NCI-H146 treated with DMSO at 0.1 percent for 48 hours (cell line): Measurements from ENCODE around the gene PHPT1.
"Not testable (repeated sequence)": the region's sequence is repeated elsewhere in the genome, so short reads cannot be mapped to it uniquely, and the experiment has no call there.

Experiments used
- DNase-seq: peaks from one replicate; lab custom pipeline; 2025; ENCODE audit not compliant: unreplicated experiment; lab: John Stamatoyannopoulos, UW

Gene PHPT1

GRCh38 chr9:136837146-136837855, 11.9 kb upstream of the PHPT1 start:
- DNase-seq: no peak

DNA sequence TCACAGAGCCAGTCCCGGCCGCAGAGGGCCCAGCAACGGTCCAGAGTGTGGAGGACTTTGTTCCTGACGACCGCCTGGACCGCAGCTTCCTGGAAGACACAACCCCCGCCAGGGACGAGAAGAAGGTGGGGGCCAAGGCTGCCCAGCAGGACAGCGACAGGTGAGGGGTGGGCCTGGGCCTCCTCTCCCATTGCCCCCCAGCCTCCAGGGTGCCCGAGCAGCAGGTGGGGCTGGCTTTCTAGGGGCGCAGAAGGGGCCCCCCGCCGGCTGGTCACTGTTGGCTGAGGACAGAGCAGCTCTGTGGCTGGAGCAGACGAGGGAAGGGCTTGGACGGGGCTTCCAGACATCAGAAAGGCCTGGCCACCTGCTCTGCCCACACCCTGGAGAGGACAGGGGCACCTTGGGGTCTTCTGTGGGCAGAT, 11.3 kb upstream of the PHPT1 start:
- not testable (repeated sequence) for DNase-seq

DNA sequence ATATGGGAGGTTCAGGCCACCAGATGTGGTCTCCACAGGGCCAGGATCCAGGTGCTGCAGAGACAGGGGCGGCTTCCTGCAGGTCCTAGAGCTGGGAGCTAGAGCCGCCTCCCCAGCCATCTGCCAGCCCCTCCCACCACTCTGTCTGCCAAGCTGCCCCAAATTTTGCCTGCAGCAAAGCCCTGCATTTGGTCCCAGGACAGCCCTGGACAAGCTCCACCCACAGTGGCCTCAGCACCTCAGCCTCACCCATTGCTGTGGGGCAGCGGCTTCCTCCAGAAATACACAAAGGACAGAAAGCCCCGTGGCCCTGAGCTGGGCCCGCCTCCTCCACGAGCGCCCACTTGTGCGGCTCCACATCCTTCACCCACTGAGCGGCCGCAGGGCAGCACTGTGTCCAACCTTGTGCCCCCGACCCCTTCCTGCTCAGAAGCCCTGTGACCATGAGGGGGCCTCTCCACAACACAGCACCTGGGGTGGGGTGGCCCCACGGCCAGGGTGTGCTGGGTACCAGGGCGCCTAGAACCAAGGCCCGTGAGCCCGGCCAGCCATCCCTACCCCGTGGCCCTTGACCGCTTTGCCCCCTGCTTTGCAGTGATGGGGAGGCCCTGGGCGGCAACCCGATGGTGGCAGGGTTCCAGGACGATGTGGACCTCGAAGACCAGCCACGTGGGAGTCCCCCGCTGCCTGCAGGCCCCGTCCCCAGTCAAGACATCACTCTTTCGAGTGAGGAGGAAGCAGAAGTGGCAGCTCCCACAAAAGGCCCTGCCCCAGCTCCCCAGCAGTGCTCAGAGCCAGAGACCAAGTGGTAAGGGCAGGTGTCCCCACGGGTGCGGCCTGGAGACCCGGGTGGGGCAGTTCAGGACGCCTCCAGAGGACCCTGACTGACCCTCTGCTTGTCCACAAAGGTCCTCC, 10.6 kb upstream of the PHPT1 start:
- DNase-seq: no peak

- no peak for DNase-seq
These were observed 9.7 kb upstream of the PHPT1 start for GRCh38 chr9:136839229-136840139.

- no peak for DNase-seq
These were observed 8.9 kb upstream of the PHPT1 start for GRCh38 chr9:136840140-136840876.

DNA sequence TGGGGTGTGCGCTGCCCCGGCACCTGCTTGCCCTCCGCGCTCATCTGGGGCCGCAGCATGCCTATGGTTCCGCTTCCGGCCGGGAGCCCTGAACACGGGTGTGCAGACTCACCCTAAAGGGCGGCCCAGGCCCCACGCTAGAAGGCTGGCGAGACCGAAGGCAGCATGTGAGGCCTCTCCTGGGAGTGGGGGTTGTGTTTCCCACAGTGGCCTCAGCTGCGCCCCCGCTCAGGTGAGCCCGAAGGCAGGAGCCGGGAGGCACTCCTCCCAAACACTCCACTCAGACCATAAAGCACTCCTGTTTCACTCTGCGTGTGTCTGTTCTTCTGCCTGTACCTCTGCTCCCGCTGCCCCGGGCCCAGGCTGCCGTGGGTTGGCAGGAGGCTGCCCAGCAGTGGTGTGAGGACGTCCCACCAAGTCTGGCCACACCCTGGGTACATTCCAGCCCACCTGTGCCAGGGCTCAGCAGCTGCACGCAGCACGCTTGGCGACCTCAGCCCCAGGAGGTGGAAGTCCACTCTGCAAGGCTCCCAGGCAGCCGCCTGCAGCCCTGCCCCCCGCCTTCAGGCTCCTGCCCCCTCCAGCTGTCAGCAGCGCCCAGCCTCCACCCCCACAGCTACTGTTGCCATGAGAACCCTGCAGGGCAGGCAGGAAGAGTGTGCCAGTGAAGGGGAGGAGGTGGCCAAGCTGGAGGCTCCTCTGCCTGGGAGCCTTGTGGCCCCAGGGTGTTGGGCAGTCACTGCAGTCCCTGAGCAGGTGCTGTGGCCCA, 8.1 kb upstream of the PHPT1 start:
- DNase-seq: peak; percentile 62

- DNase-seq: not testable (repeated sequence)
These were observed 7.4 kb upstream of the PHPT1 start for GRCh38 chr9:136841646-136842379.

GRCh38 chr9:136842380-136842948, 6.7 kb upstream of the PHPT1 start, which contains the start of gene AJM1:
Gene AJM1, plus strand, starts transcription at chr9:136842478. Its CDS starts 1,937 bp downstream, at chr9:136844415.
- not testable (repeated sequence) for DNase-seq

DNA sequence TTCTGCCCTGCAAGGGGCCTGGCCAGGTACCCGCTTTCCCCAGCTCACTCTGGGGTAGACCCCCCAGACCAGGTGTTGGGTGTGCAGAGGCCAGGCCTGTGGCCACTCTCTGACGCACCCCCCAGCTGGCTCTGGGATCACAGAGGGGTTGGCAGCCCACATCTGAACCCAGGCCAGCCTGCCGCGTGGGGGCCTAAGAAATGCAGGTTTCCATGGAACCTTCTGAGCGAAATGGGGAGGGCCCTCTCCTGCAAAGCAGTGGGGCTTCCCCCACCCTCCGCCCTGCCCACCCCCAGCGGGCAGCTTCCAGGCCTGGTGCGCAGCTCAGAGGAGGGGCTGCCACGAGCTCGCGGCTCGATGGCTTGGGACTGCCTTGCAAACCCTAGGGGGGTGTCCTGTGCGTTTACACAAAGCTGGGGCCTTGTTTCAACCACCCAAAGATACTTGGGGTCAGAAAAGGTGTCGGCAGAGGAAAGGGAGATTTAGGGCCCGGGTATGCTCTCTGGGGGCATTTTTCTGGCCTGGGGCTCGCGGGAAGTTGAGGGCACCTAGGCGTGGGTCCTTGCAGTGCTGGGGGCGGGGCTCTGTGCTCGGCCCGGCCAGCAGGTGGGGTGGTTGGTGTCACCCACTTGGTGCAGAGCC, 5.9 kb upstream of the PHPT1 start:
- not testable (repeated sequence) for DNase-seq

- DNase-seq: not testable (repeated sequence)
These were observed 5.1 kb upstream of the PHPT1 start for GRCh38 chr9:136843801-136844740.

- no peak for DNase-seq
These were observed 4.3 kb upstream of the PHPT1 start for GRCh38 chr9:136844761-136845464.

DNA sequence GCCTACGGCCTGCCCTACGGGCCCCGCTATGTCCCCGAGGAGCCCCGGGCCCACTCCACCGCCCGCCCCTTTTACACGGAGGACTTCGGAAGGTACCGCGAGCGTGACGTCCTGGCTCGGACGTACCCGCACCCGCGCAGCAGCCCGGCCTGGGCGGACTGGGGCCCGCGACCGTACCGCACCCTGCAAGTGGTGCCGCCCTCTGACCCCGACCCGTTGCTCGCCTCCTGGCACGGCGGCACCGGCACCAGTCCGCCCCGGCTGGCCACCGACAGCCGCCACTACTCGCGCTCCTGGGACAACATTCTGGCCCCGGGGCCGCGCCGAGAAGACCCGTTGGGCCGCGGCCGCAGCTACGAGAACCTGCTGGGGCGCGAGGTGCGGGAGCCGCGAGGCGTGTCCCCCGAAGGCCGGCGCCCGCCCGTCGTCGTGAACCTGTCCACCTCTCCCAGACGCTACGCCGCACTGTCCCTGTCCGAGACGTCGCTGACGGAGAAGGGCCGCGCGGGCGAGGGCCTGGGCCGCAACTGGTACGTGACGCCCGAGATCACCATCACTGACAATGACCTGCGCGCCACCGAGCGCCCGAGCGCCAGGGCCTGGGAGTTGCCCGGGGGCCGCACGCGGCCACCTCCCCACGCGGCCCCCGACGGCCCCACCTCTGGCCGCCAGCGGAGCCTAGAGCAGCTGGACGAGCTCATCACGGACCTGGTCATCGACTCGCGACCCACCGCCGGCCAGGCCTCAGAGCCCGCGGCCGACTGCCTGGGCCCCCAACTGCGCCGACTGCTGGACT, 3.5 kb upstream of the PHPT1 start:
- no peak for DNase-seq

GRCh38 chr9:136846376-136847087, 2.7 kb upstream of the PHPT1 start:
- DNase-seq: no peak

DNA sequence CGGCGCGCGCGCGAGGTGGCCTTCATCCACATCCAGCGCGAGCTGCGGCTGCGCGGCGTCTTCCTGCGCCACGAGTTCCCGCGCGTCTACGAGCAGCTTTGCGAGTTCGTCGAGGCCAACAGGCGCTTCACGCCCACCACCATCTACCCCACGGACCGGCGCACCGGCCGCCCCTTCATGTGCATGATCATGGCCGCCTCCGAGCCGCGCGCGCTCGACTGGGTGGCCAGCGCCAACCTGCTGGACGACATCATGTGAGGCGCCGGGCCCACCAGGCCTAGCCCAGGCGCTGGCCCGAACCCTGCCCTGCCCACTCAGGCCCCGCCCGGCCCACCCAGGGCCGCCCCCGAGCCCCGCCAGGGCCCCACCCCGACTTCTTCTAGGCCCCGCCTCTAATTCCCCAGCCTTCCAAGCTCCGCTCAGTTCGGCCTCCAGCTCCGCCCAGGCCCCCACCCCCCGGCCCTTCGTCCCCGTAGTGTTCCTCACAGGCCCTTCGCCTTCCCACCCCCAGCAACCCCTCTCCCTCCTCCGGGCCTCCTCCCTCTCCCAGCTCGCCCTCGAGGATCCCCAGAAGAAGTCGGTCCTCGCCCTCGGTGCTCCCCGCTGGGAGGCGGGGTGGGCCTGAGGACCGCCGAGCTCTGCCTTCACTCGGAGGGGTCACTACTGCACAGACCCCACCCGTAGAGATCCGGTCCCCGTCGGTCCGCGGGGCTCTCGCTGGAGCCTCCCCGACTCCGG, 2.0 kb upstream of the PHPT1 start:
- DNase-seq: peak; percentile 37
